Measurements from ENCODE around the gene FXYD6. TPM values are rescaled to one million over a fixed set of nuclear protein-coding genes. Genes with fewer than 3 reads are reported as not detected.

Gene FXYD6
- total and polyA plus RNA-seq, 8 donors = 41.4 to 188 (median 157) TPM

DNA sequence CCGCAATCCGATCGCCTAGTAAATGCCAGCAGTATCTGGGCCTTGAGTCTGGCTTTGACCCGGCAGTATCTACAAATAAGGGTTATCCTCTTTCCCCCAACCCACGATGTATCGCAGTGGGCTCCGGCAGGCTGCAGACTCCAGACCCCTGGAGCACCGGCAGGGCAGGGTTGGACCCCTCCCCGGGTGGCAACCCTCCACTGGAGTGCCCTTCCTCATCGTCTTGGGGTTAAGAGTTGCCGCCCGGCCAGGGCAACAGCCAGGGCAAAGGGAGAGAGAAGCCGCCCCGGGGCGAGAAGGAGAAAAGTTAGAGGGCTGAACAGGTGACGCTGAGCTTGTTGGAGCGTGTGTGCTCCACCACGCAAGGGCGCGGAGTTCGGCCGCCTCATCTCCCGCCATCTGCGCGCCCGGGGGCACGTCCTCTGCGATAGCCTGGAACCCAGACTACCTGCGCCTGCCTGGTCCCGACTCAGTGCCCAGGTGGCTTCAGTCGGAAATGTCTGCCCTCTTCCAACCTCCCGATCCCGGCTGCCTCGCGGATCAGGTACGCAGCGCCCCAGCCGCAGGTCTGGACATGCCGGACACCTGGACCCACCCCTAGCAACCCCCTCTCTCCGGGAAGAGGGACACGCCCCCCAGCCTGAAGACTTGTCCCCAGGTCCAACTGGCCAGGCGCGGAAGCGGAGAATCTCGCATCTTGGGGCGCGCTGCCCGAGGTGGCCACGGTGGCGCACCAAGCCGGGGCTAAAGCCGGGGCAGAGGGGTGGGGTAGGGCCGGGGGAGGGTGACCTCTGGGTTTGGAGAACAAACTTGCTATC lies 80.6 kb downstream of the FXYD6 start:
- no peak overlapping the region for H3K4me3 ChIP-seq
- DNase-seq = no peak
- no peaks in the 10 kb centered on the region for H3K9me3 ChIP-seq
- intact Hi-C loops (cut with DNase I) = no loop called here
- H3K27me3 ChIP-seq = peaks cover 51 to 82% of the 10 kb centered on the region in 2 donors
- no peak for ATAC-seq
- TF ChIP-seq, protein P1, sequence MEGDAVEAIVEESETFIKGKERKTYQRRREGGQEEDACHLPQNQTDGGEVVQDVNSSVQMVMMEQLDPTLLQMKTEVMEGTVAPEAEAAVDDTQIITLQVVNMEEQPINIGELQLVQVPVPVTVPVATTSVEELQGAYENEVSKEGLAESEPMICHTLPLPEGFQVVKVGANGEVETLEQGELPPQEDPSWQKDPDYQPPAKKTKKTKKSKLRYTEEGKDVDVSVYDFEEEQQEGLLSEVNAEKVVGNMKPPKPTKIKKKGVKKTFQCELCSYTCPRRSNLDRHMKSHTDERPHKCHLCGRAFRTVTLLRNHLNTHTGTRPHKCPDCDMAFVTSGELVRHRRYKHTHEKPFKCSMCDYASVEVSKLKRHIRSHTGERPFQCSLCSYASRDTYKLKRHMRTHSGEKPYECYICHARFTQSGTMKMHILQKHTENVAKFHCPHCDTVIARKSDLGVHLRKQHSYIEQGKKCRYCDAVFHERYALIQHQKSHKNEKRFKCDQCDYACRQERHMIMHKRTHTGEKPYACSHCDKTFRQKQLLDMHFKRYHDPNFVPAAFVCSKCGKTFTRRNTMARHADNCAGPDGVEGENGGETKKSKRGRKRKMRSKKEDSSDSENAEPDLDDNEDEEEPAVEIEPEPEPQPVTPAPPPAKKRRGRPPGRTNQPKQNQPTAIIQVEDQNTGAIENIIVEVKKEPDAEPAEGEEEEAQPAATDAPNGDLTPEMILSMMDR (IDR thresholded peaks at IDR 0.05) = no peak
- H3K4me1 ChIP-seq = peaks cover 5 to 15% of the 10 kb centered on the region in 2 donors
- no peak overlapping the region for H3K27ac ChIP-seq
- H3K36me3 ChIP-seq = no peaks in the 10 kb centered on the region

DNA sequence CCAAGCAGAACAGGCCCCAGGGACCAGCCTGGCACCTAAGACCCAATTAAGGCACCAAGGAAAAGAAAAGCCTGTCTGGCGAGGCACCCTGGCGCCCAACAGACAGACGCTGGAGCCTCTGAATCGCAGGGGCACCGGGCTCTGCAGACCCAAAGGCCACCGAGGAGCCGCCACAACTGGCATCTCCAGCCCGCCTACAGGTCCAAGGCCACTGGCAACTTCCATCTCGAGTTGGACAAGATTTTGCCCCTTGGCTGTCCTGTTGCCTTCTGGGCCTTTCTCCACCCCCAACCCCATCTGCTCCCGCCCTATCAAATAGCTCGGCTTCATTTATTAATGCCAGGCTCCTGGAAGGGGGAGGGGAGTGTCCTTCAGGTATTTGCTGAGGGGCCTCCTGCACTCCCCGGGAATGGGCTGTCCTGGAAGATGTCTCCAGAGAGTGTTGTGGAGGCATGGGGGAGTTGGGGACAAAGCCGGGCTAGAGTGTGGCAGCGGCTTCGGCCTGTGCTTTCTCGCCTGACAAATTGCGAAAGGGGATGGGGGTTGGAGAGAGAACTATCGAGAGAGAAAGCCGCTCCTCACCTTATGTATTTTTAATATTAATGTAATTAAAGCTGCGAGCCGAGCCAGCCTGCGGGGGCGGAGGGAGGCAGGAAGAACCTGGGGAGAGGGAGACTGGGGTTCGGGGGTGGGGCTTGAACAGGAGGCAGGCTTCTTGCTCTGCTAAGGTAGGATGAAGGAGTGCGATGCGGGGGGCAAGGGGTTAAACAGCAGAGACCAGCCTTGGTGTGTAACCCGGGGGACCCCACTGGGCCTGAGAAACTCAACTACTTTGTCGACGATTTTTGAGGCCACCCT lies 81.5 kb downstream of the FXYD6 start:
- no peaks in the 10 kb centered on the region for H3K9me3 ChIP-seq
- no peak for DNase-seq
- ATAC-seq = no peak
- TF ChIP-seq, protein P1 (IDR thresholded peaks at IDR 0.05) = no peak
- H3K27ac ChIP-seq = no peak overlapping the region
- H3K36me3 ChIP-seq = no peaks in the 10 kb centered on the region
- intact Hi-C loops (cut with DNase I) = no loop called here
- peaks cover 5 to 15% of the 10 kb centered on the region in 2 donors for H3K4me1 ChIP-seq
- H3K4me3 ChIP-seq = no peak overlapping the region
- peaks cover 51 to 82% of the 10 kb centered on the region in 2 donors for H3K27me3 ChIP-seq

DNA sequence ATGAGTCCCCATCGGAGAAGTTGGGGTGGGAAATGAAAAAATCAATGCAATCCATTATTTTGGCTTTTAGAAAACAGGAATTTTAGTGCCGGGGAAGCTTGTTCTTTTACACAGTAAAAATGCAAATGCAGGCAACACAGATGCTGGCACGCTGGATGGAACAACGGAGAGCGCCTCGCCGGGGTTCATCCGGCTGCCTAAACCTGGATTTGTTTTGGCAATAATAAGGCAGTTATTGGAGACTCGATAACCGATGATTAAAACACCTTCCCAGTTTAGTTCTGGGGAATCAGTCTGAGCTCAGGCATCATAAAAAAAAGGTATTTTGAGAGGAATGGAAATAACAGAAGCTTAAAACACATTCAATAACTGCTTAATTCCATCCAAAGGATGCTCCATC lies 82.3 kb downstream of the FXYD6 start:
- H3K4me3 ChIP-seq = no peak overlapping the region
- peaks cover 47 to 74% of the 10 kb centered on the region in 2 donors for H3K27me3 ChIP-seq
- no peak overlapping the region for H3K27ac ChIP-seq
- H3K36me3 ChIP-seq = no peaks in the 10 kb centered on the region
- TF ChIP-seq, protein P1 (IDR thresholded peaks at IDR 0.05) = no peak
- intact Hi-C loops (cut with DNase I) = no loop called here
- no peak for DNase-seq
- H3K4me1 ChIP-seq = peaks cover 5 to 15% of the 10 kb centered on the region in 2 donors
- no peaks in the 10 kb centered on the region for H3K9me3 ChIP-seq
- ATAC-seq = no peak

DNA sequence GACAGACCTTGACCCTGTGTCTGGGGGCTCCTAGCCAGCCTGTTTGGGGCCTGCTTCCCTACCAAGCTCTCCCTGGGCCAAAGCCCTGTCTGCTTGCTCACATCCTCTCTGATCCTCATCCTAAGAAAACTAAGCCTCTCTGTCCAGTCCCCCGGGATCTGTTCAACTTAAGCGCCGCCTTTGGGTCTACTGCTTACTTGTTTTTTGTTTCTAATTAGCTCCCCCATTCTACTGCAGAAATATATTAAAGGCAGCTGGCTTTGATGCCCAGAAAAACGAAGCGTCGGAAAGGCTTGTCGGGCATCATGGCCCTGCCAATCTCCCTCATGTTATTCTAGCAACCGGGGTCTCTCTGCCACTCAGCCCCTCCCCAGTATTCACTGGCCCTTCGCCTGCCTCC lies 82.9 kb downstream of the FXYD6 start:
- H3K4me1 ChIP-seq = peaks cover 5 to 15% of the 10 kb centered on the region in 2 donors
- H3K27ac ChIP-seq = no peak overlapping the region
- DNase-seq (no peak), ATAC-seq (no peak)
- H3K4me3 ChIP-seq = no peak overlapping the region
- intact Hi-C loops (cut with DNase I) = no loop called here
- H3K9me3 ChIP-seq = no peaks in the 10 kb centered on the region
- no peaks in the 10 kb centered on the region for H3K36me3 ChIP-seq
- H3K27me3 ChIP-seq = peaks cover 47 to 69% of the 10 kb centered on the region in 2 donors
- TF ChIP-seq, protein P1 (IDR thresholded peaks at IDR 0.05) = no peak

DNA sequence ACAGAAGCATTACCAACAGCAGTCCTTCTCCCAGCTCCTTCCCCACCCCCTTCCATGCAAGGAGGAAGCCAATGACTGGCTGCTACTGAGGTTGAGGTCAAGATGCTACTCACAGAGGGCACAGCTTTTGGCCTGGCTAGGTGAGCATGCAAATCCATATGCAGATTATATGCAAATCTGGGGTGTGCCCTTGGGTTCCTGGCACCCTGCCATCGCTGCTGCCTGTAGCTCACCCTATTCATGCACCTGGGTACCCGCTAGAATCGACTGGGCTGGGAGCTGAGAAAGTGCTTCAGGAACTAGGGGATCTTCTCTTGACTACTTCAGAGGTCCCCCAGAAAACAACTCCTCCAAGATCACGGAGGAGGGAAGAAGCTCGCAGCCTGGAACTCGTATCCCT lies 83.5 kb downstream of the FXYD6 start:
- no peak for DNase-seq
- TF ChIP-seq, protein P1 (IDR thresholded peaks at IDR 0.05) = no peak
- intact Hi-C loops (cut with DNase I) = no loop called here

More for the DNA sequence above, 83.5 kb downstream of the FXYD6 start:
- Histone ChIP-seq H3K36me3 (no peaks in the 10 kb centered on the region), H3K27me3 (peaks cover 45 to 64% of the 10 kb centered on the region in 2 donors), H3K4me1 (peaks cover 5 to 15% of the 10 kb centered on the region in 2 donors), H3K9me3 (no peaks in the 10 kb centered on the region), H3K27ac (no peak overlapping the region), H3K4me3 (no peak overlapping the region)
- no peak for ATAC-seq
